H1 (cell line): Measurements from ENCODE around the gene CLEC3A.

Experiments
- EGR1 ChIP-seq: IDR thresholded peaks from 2 replicates; pipeline ENCODE4 v1.6.1; 2011; ENCODE audit warnings: low read depth, low read length, borderline replicate concordance
- EZH2 ChIP-seq: fragments of 200-600 bp; sonication (generic); IDR thresholded peaks from 2 replicates; pipeline ENCODE4 v1.7.1; 2012; ENCODE audit warnings: low read depth, mild to moderate bottlenecking, moderate library complexity, low read length, inconsistent platforms; ENCODE audit not compliant: severe bottlenecking
- KDM1A ChIP-seq: fragments of 200-600, 300-600 bp; sonication (generic); IDR thresholded peaks from 2 replicates; pipeline ENCODE4 v1.7.1; 2016; ENCODE audit warnings: mild to moderate bottlenecking, low read length, borderline replicate concordance
- POLR2A ChIP-seq, 2 experiments: IDR thresholded peaks; 1 replicate in 1 of 2; 2 replicates in 1 of 2; pipeline ENCODE4 v1.6.1; 2011; ENCODE audit warnings: low read depth in 2 of 2, low read length in 2 of 2, mild to moderate bottlenecking in 2 of 2; ENCODE audit errors: control extremely low read depth in 1 of 2
- RFX5 ChIP-seq: IDR thresholded peaks from 2 replicates; pipeline ENCODE4 v1.6.1; 2011; ENCODE audit warnings: low read depth, low read length, improper control_type of control experiment, borderline replicate concordance
- RXRA ChIP-seq: IDR thresholded peaks from 2 replicates; pipeline ENCODE4 v1.6.1; 2011; ENCODE audit warnings: low read depth, mild to moderate bottlenecking, low read length, moderate library complexity; ENCODE audit not compliant: insufficient read depth
- SIN3A ChIP-seq, 2 experiments: IDR thresholded peaks in 1 of 2; conservative IDR thresholded peaks in 1 of 2; 2 replicates each; pipeline ENCODE4 v1.6.1; 2011 to 2012; ENCODE audit warnings: low read length in 2 of 2, improper control_type of control experiment in 1 of 2, low read depth in 1 of 2, mild to moderate bottlenecking in 1 of 2
- SP2 ChIP-seq: IDR thresholded peaks from 2 replicates; pipeline ENCODE4 v1.6.1; 2012; ENCODE audit warnings: mild to moderate bottlenecking, low read length, inconsistent platforms
- TAF7 ChIP-seq: optimal IDR thresholded peaks from 2 replicates; pipeline ENCODE3; 2011; ENCODE audit warnings: low read depth, mild to moderate bottlenecking, inconsistent platforms, low read length, moderate library complexity, borderline replicate concordance
- TEAD4 ChIP-seq: IDR thresholded peaks from 2 replicates; pipeline ENCODE4 v1.6.1; 2012; ENCODE audit warnings: low read depth, low read length, inconsistent platforms, mixed read lengths
- TF ChIP-seq, protein P1 (sequence below), 3 experiments: IDR thresholded peaks; 1 replicate in 2 of 3; 2 replicates in 1 of 3; pipeline versions ENCODE4 v1.5.1 to v1.6.1; 2011; ENCODE audit warnings: low read length in 3 of 3, mild to moderate bottlenecking in 3 of 3, inconsistent platforms in 2 of 3, low read depth in 1 of 3, moderate library complexity in 1 of 3; ENCODE audit not compliant: insufficient read depth in 1 of 3; ENCODE audit errors: control extremely low read depth in 1 of 3
- TF ChIP-seq, protein P2 (sequence below): IDR thresholded peaks from 2 replicates; pipeline ENCODE4 v1.6.1; 2011; ENCODE audit warnings: low read depth, mild to moderate bottlenecking, low read length; ENCODE audit not compliant: insufficient read depth

DNA sequence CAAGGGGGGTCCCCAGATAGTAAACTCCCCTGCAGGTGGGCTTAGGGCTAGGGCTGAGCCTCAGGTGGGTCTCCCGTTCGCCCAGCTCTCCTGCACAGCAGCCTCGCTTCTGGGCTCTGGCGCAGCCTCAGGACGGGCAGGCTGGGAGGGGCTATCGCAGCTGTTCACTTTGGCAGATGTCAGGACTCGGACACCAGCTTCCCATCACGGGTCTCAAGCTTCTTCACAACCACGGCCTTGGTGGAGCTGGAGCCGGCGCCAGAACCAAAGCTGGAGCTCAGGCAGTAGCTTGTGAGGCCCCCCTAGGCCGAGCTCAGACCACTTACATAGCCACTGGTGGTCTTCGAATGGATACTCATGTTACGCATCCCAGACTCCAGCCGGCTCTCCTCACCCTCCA, 26.0 kb downstream of the CLEC3A start:
- TF ChIP-seq EZH2 (no peak), TEAD4 (no peak), TAF7 (no peak), RXRA (no peak), RFX5 (no peak), KDM1A (no peak), SP2 (no peak), EGR1 (no peak), POLR2A (IDR thresholded peaks at IDR 0.05; ENCODE audit: control extremely low read depth in 1 of 2, low read depth in 2 of 2, low read length in 2 of 2) (no peak), SIN3A (conservative IDR thresholded peaks at IDR 0.05 in 1 of 2, IDR thresholded peaks at IDR 0.05 in 1 of 2; ENCODE audit: low read depth in 1 of 2, low read length in 2 of 2) (no peak)
- TF ChIP-seq, protein P1, sequence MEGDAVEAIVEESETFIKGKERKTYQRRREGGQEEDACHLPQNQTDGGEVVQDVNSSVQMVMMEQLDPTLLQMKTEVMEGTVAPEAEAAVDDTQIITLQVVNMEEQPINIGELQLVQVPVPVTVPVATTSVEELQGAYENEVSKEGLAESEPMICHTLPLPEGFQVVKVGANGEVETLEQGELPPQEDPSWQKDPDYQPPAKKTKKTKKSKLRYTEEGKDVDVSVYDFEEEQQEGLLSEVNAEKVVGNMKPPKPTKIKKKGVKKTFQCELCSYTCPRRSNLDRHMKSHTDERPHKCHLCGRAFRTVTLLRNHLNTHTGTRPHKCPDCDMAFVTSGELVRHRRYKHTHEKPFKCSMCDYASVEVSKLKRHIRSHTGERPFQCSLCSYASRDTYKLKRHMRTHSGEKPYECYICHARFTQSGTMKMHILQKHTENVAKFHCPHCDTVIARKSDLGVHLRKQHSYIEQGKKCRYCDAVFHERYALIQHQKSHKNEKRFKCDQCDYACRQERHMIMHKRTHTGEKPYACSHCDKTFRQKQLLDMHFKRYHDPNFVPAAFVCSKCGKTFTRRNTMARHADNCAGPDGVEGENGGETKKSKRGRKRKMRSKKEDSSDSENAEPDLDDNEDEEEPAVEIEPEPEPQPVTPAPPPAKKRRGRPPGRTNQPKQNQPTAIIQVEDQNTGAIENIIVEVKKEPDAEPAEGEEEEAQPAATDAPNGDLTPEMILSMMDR (IDR thresholded peaks at IDR 0.05; ENCODE audit: control extremely low read depth in 1 of 3, insufficient read depth in 1 of 3, low read depth in 1 of 3, low read length in 3 of 3) = no peak
- TF ChIP-seq, protein P2, sequence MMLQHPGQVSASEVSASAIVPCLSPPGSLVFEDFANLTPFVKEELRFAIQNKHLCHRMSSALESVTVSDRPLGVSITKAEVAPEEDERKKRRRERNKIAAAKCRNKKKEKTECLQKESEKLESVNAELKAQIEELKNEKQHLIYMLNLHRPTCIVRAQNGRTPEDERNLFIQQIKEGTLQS = no peak
